Activated T-cell treated with anti-CD3 and anti-CD28 coated beads, Interleukin-2, amount 50 U/mL, for 72 hours (primary cell): ENCODE results near the gene DPH7. TPM values are rescaled to one million over a fixed set of nuclear protein-coding genes. Genes with fewer than 3 reads are reported as not detected.
"Not testable (repeated sequence)": the region's sequence is repeated elsewhere in the genome, so short reads cannot be mapped to it uniquely, and the experiment has no call there.

Source experiments
- ATAC-seq, 2 donors: fragments of 150-1000 bp; cut with Tn5 transposase; replicated peaks in 1 of 2; 2 replicates each; pipeline ENCODE4 v1.10.0; 2021; ENCODE audit warnings: moderate library complexity in 2 of 2, mild to moderate bottlenecking in 1 of 2
- DNase-seq, 2 donors: peaks; one replicate each; pipeline ENCODE4 v3.0.0; 2021 to 2022; ENCODE audit warnings: mixed read lengths in 1 of 2
- H3K27ac Mint-ChIP-seq: one replicate; pipeline ENCODE4 v1.8.0; 2022; ENCODE audit warnings: mild to moderate bottlenecking, moderate library complexity, mixed read lengths
- H3K27me3 Mint-ChIP-seq: one replicate; pipeline ENCODE4 v1.8.0; 2022; ENCODE audit warnings: low read depth, mixed read lengths
- H3K36me3 Mint-ChIP-seq, 2 donors: one replicate each; pipeline ENCODE4 v1.8.0; 2022; ENCODE audit warnings: mixed read lengths in 2 of 2, mild to moderate bottlenecking in 1 of 2; ENCODE audit not compliant: insufficient read depth in 2 of 2
- H3K4me1 Mint-ChIP-seq: one replicate; pipeline ENCODE4 v1.8.0; 2022; ENCODE audit warnings: low read depth, mixed read lengths
- H3K4me3 Mint-ChIP-seq, 2 donors: one replicate each; pipeline ENCODE4 v1.8.0; 2022; ENCODE audit warnings: mild to moderate bottlenecking in 2 of 2, mixed read lengths in 2 of 2, moderate library complexity in 2 of 2
- H3K9me3 Mint-ChIP-seq, 2 donors: one replicate each; pipeline ENCODE4 v1.8.0; 2022; ENCODE audit warnings: mixed read lengths in 2 of 2
- total RNA-seq, 2 donors: library from RNA; stranded (reverse); gene quantifications; one replicate each; pipeline ENCODE4 v1.2.3, GENCODE V29; 2022

Gene DPH7
- total RNA-seq, 2 donors from 2014 or later = 32.8 to 41.9 TPM

GRCh38 chr9:137524161-137524980 is 54.4 kb downstream of the DPH7 start:
- DNase-seq (no peak), ATAC-seq (no peak)
- Mint-ChIP-seq H3K9me3 (no peaks in the 10 kb centered on the region), H3K4me1 (peaks cover 13% of the 10 kb centered on the region), H3K36me3 (no peaks in the 10 kb centered on the region), H3K27ac (no peak overlapping the region), H3K4me3 (no peak overlapping the region), H3K27me3 (no peaks in the 10 kb centered on the region)

- Mint-ChIP-seq H3K4me3 (no peak overlapping the region), H3K27me3 (no peaks in the 10 kb centered on the region), H3K4me1 (peaks cover 8% of the 10 kb centered on the region), H3K27ac (no peak overlapping the region), H3K9me3 (no peaks in the 10 kb centered on the region), H3K36me3 (no peaks in the 10 kb centered on the region)
- ATAC-seq (no peak), DNase-seq (no peak)
These were observed 55.8 kb downstream of the DPH7 start for GRCh38 chr9:137522746-137523455.

DNA sequence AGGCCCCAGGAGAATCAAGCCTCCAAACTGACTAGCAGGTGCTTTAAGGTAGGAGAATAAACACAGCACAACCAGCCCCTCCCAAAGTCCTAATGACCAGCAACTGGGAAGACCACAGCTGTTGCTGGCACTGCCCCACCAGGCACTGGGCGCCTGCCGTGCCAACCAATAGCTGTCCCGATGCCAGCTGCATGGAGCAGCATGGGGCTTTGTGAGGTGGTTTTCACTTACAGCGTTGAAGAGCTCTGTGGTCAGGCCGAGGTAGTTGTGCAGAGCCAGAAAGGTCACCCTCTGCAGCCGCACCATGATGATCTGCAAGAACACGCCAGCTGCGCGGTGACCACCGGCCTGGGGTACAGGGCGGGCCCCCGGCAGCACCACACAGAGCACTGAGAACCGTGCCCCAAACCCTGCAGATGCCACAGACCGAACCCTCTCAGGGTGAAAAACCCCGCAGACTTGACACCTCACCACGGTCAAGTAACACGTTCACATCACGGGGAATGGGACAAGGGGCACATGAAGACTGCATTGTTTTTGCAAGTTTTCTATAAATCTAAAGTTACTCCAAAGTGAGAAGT is 57.2 kb downstream of the DPH7 start:
- Mint-ChIP-seq H3K9me3 (no peaks in the 10 kb centered on the region), H3K27me3 (no peaks in the 10 kb centered on the region), H3K27ac (no peak overlapping the region), H3K4me1 (peaks cover 4% of the 10 kb centered on the region), H3K36me3 (no peaks in the 10 kb centered on the region), H3K4me3 (no peak overlapping the region)
- ATAC-seq (no peak), DNase-seq (no peak)

DNA sequence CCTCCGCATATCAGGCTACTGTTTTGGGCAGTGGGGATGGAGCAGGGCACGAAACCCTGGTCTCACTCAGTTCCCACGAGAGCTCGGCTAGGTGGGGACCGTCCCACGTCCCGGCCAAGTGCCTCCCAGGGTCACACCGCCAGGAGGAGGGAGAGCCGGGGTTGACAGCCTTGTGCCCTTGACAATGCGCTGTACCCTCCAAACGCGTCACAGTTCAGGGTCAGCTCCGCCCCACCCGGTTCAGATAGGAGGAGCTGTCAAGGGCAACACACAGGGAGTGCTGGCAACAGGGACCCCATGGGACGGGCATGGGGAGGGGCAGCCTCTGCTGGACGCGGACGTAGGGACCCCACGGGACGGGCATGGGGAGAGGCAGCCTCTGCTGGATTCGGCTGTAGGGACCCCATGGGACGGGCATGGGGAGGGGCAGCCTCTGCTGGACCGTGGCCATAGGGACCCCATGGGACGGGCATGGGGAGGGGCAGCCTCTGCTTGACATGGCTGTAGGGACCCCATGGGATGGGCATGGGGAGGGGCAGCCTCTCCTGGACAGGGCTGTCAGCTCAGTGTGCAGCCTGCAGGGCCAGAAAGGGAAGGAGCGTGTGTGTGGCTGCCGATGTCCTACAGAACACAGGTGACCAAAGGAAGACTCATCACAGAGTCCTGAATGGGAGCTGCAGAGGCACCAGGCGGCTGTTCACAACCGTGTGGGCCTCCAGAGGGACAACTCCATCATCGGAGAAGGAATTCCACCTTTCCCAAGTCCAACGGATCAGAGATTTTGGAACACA is 57.9 kb downstream of the DPH7 start:
- DNase-seq = no peak
- no peak overlapping the region for H3K27ac Mint-ChIP-seq

GRCh38 chr9:137519553-137519952 is 59.2 kb downstream of the DPH7 start:
- Mint-ChIP-seq H3K27ac (no peak overlapping the region), H3K36me3 (no peaks in the 10 kb centered on the region), H3K27me3 (no peaks in the 10 kb centered on the region), H3K4me3 (no peak overlapping the region), H3K4me1 (no peaks in the 10 kb centered on the region), H3K9me3 (no peaks in the 10 kb centered on the region)
- no peak for ATAC-seq
- DNase-seq = no peak

More for the DNA sequence above, 57.9 kb downstream of the DPH7 start:
- no peak for ATAC-seq
- Mint-ChIP-seq H3K27me3 (no peaks in the 10 kb centered on the region), H3K4me1 (peaks cover 4% of the 10 kb centered on the region), H3K36me3 (no peaks in the 10 kb centered on the region), H3K4me3 (no peak overlapping the region), H3K9me3 (no peaks in the 10 kb centered on the region)

DNA sequence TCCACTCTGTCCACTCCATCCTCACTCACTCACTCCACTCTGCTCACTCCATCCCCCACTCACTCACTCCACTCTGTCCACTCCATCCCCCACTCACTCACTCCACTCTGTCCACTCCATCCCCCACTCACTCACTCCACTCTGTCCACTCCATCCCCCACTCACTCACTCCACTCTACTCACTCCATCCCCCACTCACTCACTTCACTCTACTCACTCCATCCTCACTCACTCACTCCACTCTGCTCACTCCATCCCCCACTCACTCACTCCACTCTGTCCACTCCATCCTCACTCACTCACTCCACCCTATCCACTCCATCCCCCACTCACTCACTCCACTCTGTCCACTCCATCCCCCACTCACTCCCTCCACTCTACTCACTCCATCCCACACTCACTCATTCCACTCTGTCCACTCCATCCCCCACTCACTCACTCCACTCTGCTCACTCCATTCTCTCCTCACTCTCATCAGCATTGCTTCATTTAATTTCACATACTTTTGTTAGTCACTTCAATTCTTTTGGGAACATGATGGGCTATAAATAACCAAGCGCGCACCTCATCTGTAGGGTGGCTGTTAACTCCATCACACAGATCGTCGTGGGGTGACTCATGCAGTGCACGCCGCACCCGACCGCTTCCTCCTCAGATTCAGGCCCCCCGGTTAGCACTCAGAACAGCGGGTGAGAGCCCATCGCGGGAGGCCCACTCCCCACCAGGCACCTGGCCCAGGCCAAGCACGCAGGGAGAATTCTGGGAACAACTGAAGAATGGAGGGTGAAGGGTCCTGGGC is 59.9 kb downstream of the DPH7 start:
- not testable (repeated sequence) for DNase-seq, H3K9me3 Mint-ChIP-seq, H3K4me1 Mint-ChIP-seq, H3K27ac Mint-ChIP-seq, H3K27me3 Mint-ChIP-seq, H3K4me3 Mint-ChIP-seq, ATAC-seq, H3K36me3 Mint-ChIP-seq

DNA sequence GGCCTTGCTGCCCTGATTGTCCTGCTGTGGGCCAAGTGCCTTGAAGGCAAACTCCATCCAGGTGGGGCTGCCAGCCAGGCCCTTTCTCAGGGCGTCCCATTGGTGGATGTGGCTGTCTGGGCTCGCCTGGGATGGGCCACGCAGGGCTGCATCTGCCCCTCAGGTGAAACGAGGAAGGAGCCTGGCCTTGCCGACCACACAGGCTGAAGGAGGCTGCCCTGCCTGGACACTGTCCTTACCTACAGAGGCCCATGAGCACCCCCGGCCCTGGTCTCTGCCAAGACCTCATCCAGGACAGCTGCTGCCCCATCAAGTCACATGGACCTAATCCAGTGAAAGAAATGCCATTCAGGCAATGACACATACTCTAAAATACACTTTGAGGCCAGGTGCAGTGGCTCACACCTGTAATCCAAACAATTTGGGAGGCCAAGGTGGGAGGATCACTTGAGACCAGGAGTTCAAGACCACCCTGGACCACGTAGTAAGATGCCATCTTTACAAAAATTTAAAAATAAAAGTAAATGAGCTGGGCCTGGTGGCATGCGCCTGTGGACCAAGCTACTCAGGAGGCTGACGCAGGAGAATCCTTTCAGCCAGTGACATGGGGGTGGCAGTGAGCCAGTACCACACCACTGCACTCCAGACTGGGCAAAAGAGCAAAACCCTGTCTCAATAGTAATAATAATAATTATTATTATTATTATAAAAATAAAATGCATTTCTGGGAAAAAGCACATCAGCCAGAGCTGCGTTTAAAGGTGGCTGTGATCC is 62.4 kb downstream of the DPH7 start:
- Mint-ChIP-seq H3K4me3 (no peak overlapping the region), H3K36me3 (no peaks in the 10 kb centered on the region), H3K27ac (no peak overlapping the region), H3K9me3 (no peaks in the 10 kb centered on the region), H3K27me3 (no peaks in the 10 kb centered on the region), H3K4me1 (no peaks in the 10 kb centered on the region)
- no peak for DNase-seq
- no peak for ATAC-seq

- Mint-ChIP-seq H3K27ac (no peak overlapping the region), H3K36me3 (no peaks in the 10 kb centered on the region), H3K27me3 (no peaks in the 10 kb centered on the region), H3K4me3 (no peak overlapping the region), H3K4me1 (no peaks in the 10 kb centered on the region), H3K9me3 (no peaks in the 10 kb centered on the region)
- DNase-seq (no peak), ATAC-seq (no peak)
These were observed 63.4 kb downstream of the DPH7 start for GRCh38 chr9:137515338-137515724.

GRCh38 chr9:137514691-137515337 is 63.9 kb downstream of the DPH7 start:
- Mint-ChIP-seq H3K27ac (no peak overlapping the region), H3K27me3 (no peaks in the 10 kb centered on the region), H3K36me3 (no peaks in the 10 kb centered on the region), H3K4me1 (no peaks in the 10 kb centered on the region), H3K4me3 (no peak overlapping the region), H3K9me3 (no peaks in the 10 kb centered on the region)
- DNase-seq (no peak), ATAC-seq (no peak)

DNA sequence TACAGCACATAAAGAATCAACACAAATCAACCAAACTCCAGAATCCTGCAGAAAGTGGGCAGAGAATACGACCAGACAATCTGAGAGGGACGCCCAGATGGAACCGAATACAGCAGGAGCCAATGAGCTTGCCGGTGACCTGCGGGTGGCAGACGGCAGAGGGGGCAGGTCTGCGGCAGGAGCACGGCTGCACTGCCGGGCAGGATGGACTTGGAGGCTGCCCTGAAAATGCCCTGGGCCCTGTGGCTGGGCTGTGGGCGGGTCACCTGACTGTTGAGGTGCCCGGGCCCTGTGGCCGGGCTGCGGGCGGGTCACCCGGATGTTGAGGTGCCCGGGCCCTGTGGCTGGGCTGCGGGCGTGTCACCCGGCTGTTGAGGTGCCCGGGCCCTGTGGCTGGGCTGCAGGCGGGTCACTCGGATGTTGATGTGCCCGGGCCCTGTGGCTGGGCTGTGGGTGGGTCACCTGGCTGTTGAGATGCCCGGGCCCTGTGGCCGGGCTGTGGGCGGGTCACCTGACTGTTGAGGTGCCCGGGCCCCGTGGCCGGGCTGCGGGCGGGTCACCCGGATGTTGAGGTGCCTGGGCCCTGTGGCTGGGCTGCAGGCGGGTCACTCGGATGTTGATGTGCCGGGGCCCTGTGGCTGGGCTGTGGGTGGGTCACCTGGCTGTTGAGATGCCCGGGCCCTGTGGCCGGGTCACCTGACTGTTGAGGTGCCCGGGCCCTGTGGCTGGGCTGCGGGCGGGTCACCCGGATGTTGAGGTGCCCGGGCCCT is 64.7 kb downstream of the DPH7 start:
- H3K4me3 Mint-ChIP-seq, H3K9me3 Mint-ChIP-seq, ATAC-seq, H3K4me1 Mint-ChIP-seq, H3K27me3 Mint-ChIP-seq, H3K36me3 Mint-ChIP-seq, DNase-seq, H3K27ac Mint-ChIP-seq: not testable (repeated sequence)

- not testable (repeated sequence) for H3K27ac Mint-ChIP-seq, H3K4me1 Mint-ChIP-seq, DNase-seq, H3K27me3 Mint-ChIP-seq, H3K4me3 Mint-ChIP-seq, ATAC-seq, H3K36me3 Mint-ChIP-seq, H3K9me3 Mint-ChIP-seq
These were observed 65.6 kb downstream of the DPH7 start for GRCh38 chr9:137513136-137513535.
